Epithelial cell of proximal tubule (primary cell): ENCODE data around the gene GPC1. TPM values are rescaled to one million over a fixed set of nuclear protein-coding genes. Genes with fewer than 3 reads are reported as not detected.

ENCODE experiments used
- DNase-seq: peaks from one replicate; pipeline ENCODE4 v3.0.0-alpha.2; 2011; ENCODE audit warnings: low read depth
- H3K4me3 ChIP-seq: 2 replicates; pipeline ENCODE4 v1.5.1; 2011; ENCODE audit warnings: low read depth, mild to moderate bottlenecking, low read length
- CTCF ChIP-seq: conservative IDR thresholded peaks from 2 replicates; pipeline ENCODE4 v1.5.1; 2012; ENCODE audit warnings: low read depth, mild to moderate bottlenecking, low read length
- total RNA-seq: library from RNA; depleted of rRNA; stranded (reverse); fragments of >200 nt; gene quantifications from 2 replicates; pipeline ENCODE4 v1.2.3, GENCODE V29; 2015

Gene GPC1
- total RNA-seq, 1 donor from 2014 or later, result 45.4 TPM

GRCh38 chr2:240503848-240504247, 68.4 kb downstream of the GPC1 start:
- TF ChIP-seq CTCF, result no peak
- no peak for DNase-seq
- no peak overlapping the region for H3K4me3 ChIP-seq

GRCh38 chr2:240505910-240506309, 70.4 kb downstream of the GPC1 start:
- no peak for DNase-seq
- no peak overlapping the region for H3K4me3 ChIP-seq
- TF ChIP-seq CTCF, result no peak

- no peak for TF ChIP-seq CTCF
- H3K4me3 ChIP-seq, result no peak overlapping the region
- no peak for DNase-seq
Measured at GRCh38 chr2:240506406-240507059, 71.1 kb downstream of the GPC1 start.

GRCh38 chr2:240507060-240507777, 71.8 kb downstream of the GPC1 start:
- TF ChIP-seq CTCF, result no peak
- H3K4me3 ChIP-seq, result no peak overlapping the region
- DNase-seq, result no peak

GRCh38 chr2:240507778-240508251, 72.4 kb downstream of the GPC1 start:
- no peak overlapping the region for H3K4me3 ChIP-seq
- TF ChIP-seq CTCF, result no peak
- DNase-seq, result no peak

- H3K4me3 ChIP-seq, result no peak overlapping the region
- TF ChIP-seq CTCF, result no peak
- no peak for DNase-seq
Measured at GRCh38 chr2:240508832-240509545, 73.5 kb downstream of the GPC1 start.
